Measurements from ENCODE around the gene TRPV4. TPM values are rescaled to one million over a fixed set of nuclear protein-coding genes. Genes with fewer than 3 reads are reported as not detected.
A peak's percentile ranks its signal among the peaks of the same experiment; 100 is the strongest.

Gene TRPV4
- total RNA-seq, 1 donor from 2014 or later: 3.5 TPM

DNA sequence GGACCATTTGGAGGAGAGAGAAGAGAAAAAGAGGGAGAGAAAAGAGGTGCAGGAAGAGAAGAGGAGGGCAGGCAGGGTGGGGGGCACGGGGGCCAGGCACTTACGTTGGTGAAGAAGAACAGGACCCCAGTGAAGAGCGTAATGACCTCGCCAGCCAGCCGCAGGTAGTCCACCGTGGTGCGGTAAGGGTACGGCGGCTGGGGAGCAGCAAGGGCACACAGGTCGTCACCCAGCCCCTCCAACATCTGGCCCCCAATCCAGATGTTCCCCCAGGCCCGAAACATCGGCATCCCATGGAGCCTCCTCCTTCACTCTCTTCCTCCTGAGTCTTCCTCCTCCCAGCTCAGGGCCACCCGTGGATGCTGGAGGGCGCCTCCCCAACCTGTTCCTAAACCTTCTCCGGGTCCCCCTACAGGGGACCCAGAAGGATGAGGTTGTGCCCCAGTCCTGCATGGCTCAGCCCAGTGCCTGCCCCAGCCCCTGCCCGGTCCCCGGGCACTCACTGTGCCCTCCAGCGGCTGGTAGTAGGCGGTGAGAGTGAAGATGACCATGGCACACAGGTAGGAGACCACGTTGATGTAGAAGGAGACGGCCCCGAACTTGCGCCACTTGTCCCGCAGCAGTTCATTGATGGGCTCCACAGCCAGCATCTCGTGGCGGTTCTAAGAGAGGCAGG lies 39.2 kb downstream of the TRPV4 start:
- peak overlapping the region; percentile 2 for H3K27ac Mint-ChIP-seq (ENCODE audit: unreplicated experiment)
- no peaks in the 10 kb centered on the region for H3K36me3 Mint-ChIP-seq (ENCODE audit: low read depth)
- H3K9me3 Mint-ChIP-seq: no peaks in the 10 kb centered on the region
- TF ChIP-seq, protein P1, sequence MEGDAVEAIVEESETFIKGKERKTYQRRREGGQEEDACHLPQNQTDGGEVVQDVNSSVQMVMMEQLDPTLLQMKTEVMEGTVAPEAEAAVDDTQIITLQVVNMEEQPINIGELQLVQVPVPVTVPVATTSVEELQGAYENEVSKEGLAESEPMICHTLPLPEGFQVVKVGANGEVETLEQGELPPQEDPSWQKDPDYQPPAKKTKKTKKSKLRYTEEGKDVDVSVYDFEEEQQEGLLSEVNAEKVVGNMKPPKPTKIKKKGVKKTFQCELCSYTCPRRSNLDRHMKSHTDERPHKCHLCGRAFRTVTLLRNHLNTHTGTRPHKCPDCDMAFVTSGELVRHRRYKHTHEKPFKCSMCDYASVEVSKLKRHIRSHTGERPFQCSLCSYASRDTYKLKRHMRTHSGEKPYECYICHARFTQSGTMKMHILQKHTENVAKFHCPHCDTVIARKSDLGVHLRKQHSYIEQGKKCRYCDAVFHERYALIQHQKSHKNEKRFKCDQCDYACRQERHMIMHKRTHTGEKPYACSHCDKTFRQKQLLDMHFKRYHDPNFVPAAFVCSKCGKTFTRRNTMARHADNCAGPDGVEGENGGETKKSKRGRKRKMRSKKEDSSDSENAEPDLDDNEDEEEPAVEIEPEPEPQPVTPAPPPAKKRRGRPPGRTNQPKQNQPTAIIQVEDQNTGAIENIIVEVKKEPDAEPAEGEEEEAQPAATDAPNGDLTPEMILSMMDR (conservative IDR thresholded peaks at IDR 0.05): no peak
- no peak for DNase-seq (ENCODE audit: low read depth, low spot score)
- H3K4me3 Mint-ChIP-seq: no peak overlapping the region
- no peaks in the 10 kb centered on the region for H3K27me3 Mint-ChIP-seq (ENCODE audit: low read depth)
- H3K4me1 Mint-ChIP-seq: peaks cover 4% of the 10 kb centered on the region

- no peaks in the 10 kb centered on the region for H3K9me3 Mint-ChIP-seq
- no peaks in the 10 kb centered on the region for H3K27me3 Mint-ChIP-seq (ENCODE audit: low read depth)
- no peak for DNase-seq (ENCODE audit: low read depth, low spot score)
- no peaks in the 10 kb centered on the region for H3K36me3 Mint-ChIP-seq (ENCODE audit: low read depth)
- H3K4me3 Mint-ChIP-seq: no peak overlapping the region
- peaks cover 4% of the 10 kb centered on the region for H3K4me1 Mint-ChIP-seq
- TF ChIP-seq, protein P1 (conservative IDR thresholded peaks at IDR 0.05): no peak
- peak overlapping the region; percentile 2 for H3K27ac Mint-ChIP-seq (ENCODE audit: unreplicated experiment)
These were observed 39.8 kb downstream of the TRPV4 start for GRCh38 chr12:109793411-109793810.

- Mint-ChIP-seq H3K36me3 (ENCODE audit: low read depth) (no peaks in the 10 kb centered on the region), H3K27ac (ENCODE audit: unreplicated experiment) (no peak overlapping the region), H3K4me1 (peaks cover 4% of the 10 kb centered on the region), H3K4me3 (no peak overlapping the region), H3K9me3 (no peaks in the 10 kb centered on the region), H3K27me3 (ENCODE audit: low read depth) (no peaks in the 10 kb centered on the region)
- TF ChIP-seq, protein P1 (conservative IDR thresholded peaks at IDR 0.05): no peak
- no peak for DNase-seq (ENCODE audit: low read depth, low spot score)
These were observed 40.2 kb downstream of the TRPV4 start for GRCh38 chr12:109792992-109793391.

DNA sequence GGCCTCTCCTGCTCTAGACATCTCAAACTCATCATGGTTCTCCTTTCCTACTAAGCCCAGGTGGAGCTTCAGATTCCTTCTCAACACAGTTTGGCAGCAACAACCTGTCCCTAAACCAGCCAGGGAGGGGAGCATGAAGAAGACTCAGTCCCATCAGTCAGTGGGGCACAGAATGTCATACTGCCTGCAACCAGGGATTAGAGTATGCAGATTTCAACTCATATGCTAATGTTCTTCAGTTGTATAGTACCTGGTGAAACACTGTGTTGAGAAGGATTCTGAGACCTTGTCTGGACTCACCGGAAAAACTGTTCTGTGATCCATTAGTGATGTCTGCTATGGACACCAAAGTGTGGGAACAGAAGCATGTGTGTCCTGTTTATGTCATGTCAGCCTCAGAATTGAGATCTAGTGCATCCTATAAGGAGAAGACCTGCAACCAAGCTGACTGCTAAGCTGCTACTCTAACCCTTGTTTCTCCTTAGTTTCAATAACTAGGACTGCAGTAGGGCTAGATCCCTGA lies 43.6 kb downstream of the TRPV4 start:
- Mint-ChIP-seq H3K9me3 (no peaks in the 10 kb centered on the region), H3K27me3 (ENCODE audit: low read depth) (no peaks in the 10 kb centered on the region), H3K27ac (ENCODE audit: unreplicated experiment) (no peak overlapping the region), H3K4me3 (no peak overlapping the region), H3K4me1 (peaks cover 4% of the 10 kb centered on the region), H3K36me3 (ENCODE audit: low read depth) (no peaks in the 10 kb centered on the region)
- DNase-seq (ENCODE audit: low read depth, low spot score): no peak
- TF ChIP-seq, protein P1 (conservative IDR thresholded peaks at IDR 0.05): no peak

DNA sequence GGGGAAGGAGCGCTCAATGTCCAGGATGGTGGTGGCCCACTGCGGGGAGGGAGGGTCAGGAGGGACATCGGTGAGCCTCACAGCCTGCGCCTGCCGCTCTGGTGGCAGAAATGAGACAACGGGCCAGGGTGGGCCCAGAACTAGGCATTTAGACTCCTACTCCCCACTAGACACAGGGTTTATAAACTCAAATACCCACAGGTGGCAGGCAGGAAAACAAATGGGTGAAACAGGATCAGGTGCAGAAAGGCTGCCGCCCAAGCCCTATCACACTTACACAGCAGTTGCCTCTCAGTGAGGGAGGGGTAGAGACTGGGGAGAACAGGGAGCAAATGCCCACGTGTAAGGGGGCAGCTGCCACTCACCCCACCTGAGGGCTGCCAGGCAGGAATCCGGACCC lies 46.4 kb downstream of the TRPV4 start:
- TF ChIP-seq, protein P1 (conservative IDR thresholded peaks at IDR 0.05): no peak
- H3K4me1 Mint-ChIP-seq: peaks cover 10% of the 10 kb centered on the region
- no peak for DNase-seq (ENCODE audit: low read depth, low spot score)
- no peaks in the 10 kb centered on the region for H3K36me3 Mint-ChIP-seq (ENCODE audit: low read depth)
- H3K27ac Mint-ChIP-seq (ENCODE audit: unreplicated experiment): no peak overlapping the region
- no peak overlapping the region for H3K4me3 Mint-ChIP-seq
- H3K9me3 Mint-ChIP-seq: no peaks in the 10 kb centered on the region
- no peaks in the 10 kb centered on the region for H3K27me3 Mint-ChIP-seq (ENCODE audit: low read depth)

Data from neural crest cell (in vitro differentiated cells).